HL-60/S4 (cell line): ENCODE data around the gene TRIM67.
"Not testable (repeated sequence)": the region's sequence is repeated elsewhere in the genome, so short reads cannot be mapped to it uniquely, and the experiment has no call there.

Source experiments
- in situ Hi-C: fragments of 300-500 bp; cut with MboI; formaldehyde crosslinking; loops from 2 replicates; pipeline ENCODE4 v1.14.3; 2022; ENCODE audit warnings: low sequenced_read_pairs

The TRIM67 gene

DNA sequence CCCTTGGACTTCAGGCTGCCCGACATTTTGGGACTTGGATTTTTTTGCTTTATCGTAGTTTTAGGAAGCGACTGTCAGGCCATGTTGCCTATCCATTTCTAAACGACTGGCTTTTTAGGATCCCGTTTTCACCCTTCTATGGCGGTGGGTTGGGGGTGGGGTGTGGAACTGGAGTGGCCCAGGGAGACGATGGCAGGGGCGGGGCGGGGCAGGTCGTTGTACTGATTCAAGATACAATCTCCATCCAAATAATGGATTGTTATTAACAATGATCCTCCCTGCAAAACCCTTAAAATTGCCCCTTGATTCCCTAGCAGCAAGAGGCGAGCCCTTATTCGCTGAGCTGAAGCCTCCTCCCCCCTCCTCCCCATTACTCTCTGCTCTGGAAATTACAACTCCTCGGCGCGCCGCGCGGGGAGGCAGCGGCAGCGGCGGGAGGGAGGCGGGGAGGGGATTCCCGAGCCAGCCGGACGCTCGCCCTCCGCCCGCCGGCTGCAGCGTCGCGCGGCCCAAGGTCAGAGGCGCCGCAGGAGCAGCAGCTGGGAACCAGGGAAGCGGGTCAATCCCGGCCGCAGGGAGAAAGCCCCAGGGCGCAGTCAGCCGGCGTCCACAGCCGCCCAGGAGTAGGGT lies at the start of gene TRIM67:
Gene TRIM67, plus strand, starts transcription at position 392 of the 630 bp plus-strand sequence. CDS start 912 bp downstream, outside the sequence.
- in situ Hi-C loops: no loop called here

DNA sequence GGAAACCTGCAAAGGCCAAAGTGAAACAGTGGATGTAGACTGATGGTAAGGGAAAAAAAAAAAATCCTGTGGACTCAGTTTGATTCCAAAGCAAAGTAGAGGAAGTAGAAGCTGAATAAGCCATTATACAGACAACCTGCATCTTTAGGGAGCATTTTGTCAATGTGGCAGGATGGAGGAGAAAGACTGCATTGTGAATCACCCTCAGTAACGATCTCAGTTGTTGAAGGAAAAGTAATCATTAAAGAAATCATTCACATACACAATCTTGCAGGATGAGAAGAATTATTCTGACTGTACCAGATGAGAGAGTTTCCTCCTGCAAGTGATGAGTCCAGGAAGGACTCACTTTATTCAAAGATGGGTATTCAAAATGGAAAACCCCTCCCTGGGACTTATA lies 45.1 kb upstream of the TRIM67 start:
- in situ Hi-C loops: no loop called here

DNA sequence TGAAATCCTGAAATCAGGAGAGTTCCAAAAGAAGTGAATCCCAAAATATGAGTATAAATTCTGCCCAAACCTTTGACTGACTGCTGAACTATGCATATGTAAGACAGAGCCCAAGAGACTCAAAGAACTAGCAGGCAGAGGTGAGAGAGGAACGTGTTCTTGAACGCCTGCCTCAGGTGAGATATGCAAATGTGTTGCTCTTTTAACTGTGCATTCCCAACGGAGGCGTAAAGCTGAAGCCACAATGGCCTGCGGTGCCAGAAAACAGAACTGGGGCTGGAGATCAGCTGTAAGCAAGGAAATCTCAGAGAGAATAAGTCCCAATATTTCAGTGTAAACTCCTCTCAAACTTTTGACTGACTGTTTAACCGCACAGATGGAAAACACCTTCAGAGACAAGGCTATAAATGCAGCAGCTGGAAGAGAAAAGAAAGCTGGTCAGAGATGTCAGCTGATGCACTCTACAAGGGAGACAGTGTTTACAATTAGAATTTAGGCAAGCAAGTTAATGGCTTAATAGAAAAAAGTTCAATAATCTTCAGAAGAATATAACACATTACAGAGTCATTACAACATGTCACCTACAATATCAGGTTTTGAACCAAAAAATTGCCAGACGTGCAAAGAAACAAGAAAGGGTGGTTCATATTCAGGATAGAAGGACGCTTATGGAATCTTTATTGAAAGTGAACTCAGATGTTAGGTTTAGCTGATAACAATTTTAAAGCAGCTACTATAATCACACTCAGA lies 43.0 kb upstream of the TRIM67 start:
- in situ Hi-C loops: no loop called here

DNA sequence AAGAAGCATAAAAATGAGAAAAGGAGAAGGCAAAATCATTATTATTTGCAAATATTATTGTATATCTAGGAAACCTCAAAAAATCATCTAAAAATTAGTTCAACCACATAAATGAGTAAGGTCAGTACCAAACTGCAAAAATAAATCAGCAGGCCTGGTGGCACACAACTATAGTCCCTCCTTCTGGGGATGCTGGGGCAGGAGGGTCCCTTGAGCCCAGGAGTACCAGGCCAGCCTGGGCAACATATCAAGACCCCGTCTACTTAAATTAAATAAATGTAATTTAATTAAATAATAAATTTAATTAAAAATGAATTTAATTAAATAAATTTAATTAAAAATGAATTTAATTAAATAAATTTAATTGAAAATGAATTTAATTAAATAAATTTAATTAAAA lies 40.3 kb upstream of the TRIM67 start:
- in situ Hi-C loops: no loop called here

DNA sequence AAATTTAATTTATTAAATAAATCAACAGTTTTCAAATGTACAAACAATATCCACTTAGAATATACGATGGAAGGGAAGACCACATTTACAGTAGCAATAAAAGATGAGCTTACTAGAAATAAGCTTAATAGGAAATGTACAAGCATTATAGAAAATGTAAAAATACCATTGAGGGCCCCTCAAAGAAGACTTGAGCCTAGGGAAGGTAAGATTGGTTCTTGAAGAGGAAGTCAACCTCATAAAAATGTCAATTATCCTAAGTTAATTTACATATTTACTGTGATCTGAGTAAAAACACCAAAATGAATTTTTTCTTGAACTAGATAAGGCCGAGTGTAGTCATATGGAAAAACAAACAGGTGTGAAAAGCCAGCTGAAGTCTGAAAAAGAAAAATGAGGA lies 39.7 kb upstream of the TRIM67 start:
- in situ Hi-C loops: no loop called here

DNA sequence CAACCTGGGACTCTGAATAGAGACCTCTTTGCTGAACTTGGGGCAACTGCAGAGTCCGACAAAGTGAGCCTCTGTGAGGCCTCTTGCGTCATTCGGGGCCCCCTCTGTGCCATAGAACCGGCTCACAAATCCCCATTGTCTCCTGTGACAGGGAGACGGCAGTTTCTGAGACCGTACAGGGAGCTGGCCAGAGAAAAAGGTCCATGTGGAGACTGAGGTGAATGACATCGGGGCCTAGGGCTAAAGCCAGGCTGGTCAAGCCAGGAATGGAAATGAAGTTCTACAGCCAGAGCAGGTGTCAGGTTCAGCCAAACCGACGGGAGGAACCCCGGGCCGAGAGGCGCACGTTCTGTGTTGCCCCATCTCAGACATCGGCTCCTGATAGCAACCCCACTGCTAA lies 37.1 kb upstream of the TRIM67 start:
- in situ Hi-C loops: no loop called here

DNA sequence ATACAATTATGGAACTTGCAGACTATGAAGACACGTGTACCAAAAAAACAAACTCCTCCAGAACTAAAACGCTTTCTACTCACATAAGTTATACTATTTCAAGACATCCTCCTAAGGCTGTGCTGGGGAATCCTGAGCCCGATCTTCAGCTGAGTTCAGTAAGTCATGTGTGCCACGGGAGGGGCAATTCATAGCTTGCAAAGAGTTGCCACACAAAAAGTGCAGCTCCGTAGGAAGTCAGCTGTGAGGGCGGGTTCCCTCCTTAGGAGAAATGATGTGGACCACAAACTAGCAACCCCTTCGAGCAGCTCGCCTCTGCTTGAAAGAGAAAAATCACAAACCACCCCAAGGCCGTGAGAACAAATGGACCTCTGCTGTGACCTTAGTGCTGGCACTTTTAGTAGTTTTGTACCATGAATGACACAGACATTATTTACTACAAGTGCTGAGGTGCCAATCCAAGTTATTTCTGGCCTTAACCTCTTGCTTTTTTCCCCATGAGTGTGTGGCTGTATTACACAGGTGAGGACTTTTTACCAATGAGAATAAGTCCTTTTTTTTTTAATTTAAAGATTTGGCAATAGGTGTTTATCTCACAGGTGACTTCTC lies 35.8 kb upstream of the TRIM67 start:
- in situ Hi-C loops: no loop called here

DNA sequence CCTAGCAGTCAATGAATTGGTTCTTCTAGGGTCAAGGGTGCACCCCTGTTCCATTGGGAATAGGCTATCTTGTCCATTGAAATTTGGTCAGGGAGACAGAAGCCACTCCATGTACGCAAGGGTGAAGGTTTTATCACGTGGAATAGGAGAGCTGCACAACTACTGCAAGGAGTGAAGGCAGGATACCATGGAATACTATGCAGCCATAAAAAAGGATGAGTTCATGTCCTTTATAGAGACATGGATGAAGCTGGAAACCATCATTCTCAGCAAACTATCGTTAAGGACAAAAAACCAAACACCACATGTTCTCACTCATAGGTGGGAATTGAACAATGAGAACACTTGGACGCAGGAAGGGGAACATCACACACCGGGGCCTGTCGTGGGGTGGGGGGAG lies 34.8 kb upstream of the TRIM67 start:
- in situ Hi-C loops: not testable (repeated sequence)

DNA sequence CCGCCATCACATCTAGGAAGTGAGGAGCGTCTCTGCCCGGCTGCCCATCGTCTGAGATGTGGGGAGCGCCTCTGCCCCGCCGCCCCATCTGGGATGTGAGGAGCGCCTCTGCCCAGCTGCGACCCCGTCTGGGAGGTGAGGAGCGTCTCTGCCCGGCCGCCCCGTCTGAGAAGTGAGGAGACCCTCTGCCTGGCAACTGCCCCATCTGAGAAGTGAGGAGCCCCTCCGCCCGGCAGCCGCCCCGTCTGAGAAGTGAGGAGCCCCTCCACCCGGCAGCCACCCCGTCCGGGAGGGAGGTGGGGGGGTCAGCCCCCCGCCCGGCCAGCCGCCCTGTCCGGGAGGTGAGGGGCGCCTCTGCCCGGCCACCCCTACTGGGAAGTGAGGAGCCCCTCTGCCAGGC lies 33.4 kb upstream of the TRIM67 start:
- in situ Hi-C loops: not testable (repeated sequence)

DNA sequence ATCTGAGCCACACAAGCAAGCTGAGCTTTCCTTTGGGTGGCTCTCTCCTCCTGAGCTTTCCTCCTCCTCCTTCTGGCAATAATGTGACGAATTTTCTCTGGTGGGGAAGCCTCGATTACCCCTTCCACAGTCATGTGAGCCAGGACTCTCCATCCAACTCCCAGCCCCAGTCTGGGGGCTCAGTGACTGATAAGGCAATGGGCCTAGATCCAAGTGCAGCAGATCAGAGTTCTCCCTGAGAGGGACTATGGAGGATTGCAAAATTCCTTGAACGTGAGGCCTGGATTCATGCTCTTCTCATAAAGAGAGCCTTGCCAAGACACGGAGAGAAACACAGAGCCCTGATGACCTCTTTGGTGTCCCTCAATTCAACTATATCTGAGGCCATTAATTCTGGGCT lies 31.3 kb upstream of the TRIM67 start:
- in situ Hi-C loops: no loop called here

DNA sequence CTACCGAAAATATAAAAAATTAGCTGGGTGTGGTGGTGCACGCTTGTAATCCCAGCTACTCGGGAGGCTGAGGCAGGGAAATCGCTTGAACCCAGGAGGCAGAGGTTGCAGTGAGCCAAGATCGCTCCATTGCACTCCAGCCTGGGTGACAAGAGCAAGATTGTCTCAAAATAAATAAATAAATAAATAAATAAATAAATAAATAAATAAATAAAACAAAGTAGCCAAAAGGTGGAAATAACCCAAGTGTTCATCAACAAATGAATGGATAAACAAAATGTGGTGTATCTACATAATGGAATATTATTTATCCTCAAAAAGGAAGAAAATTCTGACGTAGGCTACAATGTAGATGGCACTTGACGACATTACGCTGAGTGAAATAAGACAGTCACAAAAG lies 29.3 kb upstream of the TRIM67 start:
- in situ Hi-C loops: not testable (repeated sequence)

DNA sequence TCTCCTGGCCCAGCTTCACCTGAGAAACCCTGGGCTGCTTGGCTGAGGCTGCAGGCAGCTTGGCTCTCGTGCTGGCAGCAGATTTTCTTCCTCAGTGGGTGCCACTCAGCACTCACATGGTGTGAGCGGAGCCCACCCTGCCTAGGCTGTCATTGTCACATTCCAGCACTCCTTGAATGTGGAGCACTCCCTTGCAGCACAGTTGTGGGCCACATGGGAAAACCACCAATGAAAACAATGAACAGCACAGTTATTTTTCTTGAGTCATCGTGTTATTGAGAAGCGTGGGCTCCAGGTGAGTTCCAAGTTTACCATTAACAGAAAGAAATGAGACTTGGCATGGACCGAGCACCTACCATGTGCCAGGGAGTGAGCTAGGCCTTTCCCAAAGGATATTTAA lies 27.2 kb upstream of the TRIM67 start:
- in situ Hi-C loops: no loop called here

DNA sequence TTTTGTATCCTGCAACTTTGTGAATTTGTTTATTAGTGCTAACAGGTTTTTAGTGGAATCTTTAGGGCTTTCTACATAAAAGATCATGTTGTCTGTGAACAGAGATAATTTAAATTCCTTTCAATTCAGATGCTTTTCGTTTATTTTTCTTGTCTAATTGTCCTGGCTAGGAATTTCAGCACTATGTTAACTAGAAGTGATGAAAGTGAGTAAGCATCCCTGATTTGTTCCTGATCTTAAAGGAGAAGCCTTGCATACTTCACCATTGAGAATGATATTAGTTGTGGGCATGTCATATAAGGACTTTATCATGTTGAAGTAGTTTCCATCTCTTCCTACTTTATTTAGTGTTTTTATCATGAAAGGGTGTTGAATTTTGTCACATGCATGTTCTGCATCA lies 23.6 kb upstream of the TRIM67 start:
- in situ Hi-C loops: no loop called here

DNA sequence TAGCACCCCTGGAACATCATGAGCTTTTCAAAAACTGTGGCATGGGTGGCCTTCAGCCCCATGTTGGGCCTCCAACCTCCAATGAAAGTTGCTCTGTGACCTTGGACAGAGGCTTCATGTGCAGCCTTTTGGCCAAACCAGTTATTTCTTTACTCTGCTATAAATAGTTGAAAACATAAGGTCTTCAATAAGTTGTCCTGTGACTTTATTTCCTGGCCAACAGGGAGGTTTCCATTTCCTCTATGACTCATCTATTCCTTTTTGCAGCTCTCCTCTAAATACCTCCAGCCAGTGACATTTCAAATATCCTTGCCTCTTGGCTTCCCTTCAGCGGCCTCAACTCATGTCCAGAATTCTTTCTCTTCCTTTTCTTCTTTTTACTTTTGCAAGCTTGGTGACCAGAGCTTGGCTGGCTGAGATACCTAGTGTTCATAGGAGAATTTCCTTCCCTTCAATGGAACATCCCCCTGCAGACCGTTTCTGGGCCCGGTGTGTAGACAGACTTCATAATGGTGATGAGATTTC lies 22.7 kb upstream of the TRIM67 start:
- in situ Hi-C loops: no loop called here

DNA sequence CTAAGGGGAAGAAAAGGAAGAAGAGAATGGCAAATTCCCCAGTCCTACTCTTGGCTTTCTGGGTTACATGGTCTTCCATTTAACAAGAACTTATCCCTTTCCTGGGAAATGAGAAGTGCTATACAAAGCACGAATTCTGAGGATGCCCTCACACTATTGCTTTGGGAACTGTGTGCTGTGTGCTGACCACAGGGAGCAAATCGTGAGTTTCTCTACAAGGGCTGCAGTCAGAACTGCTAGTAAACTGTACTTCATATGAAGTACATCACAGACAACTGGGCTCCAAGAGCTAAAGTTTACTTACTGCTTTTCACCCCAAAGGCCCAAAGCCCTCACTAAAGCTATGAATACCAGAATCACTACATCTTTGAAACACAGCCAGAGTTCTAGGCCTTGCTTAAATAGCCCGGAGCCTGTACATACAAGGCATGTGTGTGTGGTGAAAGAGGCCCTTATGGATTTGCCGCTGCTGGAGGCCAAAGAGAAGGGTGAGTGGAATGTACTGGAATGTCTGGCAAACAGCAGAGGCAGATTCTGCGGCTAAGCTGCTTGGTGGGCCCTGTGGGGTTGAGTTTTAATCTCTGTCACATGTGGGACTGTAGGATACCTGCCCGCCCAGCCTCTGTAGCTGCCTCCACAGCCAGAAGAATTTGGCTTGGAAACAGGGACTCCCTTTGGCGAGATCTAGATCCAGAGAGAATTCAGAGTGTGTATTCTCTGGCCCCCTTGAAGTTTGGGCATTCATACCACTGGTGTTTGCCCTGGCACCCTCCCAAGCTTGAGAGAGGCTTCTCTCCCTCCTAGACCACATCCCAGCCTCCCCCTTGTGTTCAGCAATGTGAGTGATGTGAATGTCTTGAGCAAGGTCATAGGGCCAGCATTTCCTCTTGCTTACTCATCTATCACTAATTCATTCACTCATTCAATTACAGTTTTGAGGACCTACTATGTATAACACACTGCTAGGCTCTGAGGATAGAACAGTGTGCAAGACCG lies 21.9 kb upstream of the TRIM67 start:
- in situ Hi-C loops: no loop called here

DNA sequence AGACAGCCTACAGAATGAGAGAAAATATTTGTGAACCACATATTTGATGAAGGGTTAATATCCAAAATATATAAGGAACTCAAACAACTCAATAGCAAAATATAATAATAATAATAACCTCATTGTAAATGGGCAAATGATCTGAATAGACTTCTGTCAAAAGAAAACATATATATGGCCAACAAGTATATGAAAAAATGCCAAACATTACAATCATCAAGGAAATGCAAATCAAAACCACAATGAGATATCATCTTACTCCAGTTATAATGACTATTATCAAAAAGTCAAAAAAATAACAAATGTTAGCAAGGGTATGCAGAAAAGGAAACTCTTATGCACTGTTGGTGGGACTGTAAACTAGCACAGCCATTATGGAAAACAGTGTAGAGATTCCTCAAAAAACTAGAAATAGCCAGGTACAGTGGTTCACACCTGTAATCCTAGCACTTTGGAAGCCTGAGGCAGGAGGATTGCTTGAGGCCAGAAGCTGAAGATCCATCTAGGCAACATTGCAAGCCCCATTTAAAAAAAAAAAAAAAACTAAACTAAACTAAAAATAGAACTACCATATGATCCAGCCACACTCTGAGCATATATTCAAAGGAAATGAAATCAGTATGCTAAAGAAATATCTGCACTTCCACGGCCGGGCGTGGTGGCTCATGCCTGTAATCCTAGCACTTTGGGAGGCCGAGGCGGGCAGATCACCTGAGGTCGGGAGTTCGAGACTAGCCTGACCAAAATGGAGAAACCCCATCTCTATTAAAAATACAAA lies 17.3 kb upstream of the TRIM67 start:
- in situ Hi-C loops: no loop called here

DNA sequence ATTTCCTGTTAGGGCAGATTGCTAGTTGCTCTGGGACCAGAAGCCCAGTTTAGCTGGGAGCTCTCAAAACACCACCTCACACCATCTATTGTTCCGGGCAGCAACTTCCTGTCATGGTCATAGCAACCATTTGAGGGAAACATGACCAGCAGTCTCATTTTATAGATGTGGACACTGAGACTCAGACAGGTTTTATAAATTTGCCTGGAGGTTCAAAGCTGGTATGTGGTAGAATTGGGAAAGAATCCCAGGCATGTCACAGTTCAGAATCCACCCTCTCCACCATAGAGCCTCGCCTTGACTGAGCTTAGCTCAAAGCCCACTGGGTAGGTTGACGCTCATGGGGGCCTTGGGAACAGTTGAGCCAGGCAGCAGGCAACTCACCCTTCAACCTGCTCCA lies 14.0 kb upstream of the TRIM67 start:
- in situ Hi-C loops: no loop called here

DNA sequence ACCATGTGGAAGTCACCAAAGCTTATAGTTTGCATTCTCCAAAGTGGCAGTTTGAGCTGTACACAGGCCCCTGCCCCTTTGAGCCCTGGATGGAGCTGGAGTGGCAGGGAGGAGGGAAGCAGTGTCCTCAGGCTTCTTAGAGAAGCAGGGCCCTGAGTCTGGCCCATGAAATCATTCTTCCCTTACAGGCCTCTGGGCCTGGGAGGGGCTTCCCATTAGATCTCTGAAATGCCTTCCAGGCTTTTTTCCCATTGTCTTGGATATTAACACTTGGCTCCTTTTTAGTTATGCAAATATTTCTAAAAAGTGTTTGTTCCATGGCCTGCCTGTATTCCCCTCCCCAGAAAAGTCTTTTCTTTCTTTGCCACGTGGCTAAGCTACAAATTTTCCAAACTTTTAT lies 10.0 kb upstream of the TRIM67 start:
- in situ Hi-C loops: no loop called here

DNA sequence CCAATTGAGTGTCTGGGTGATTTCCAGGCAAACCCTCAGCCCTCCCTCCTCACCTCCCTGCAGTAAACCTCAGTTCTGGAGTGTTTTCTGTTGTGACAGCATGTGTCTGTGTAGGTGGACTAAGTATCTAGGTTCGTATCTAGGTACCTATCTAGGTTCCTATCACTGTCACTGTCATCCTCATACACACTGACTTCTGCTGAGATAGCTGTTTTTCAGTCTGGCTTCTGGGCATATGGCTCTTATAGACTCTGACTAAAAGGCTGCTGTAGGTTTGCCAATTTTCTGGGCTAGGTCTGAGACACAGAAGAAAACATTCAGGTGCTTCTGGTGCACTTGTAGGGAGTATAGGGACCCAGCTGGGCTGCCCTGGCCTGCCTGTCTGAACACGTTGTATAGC lies 8.1 kb upstream of the TRIM67 start:
- in situ Hi-C loops: no loop called here

DNA sequence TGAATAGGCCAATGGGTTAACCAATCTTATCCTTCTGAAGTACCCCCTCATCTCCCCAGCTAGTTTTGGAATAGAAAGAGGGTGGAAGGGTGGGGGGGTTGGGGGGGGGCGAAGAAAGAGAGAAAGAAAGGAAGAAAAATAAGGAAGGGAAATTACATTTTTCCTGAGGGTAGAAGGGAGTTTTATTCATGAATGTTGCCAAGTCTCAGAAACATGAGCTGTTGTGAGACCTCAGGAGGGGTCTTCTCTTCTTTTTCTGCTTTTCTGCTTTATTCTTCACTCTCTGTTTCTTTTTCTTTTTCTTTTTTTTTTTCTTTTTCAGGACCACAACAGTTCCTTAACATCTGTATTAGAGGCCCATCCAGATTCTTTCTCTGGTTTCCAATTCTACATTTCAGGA lies 6.0 kb upstream of the TRIM67 start:
- in situ Hi-C loops: no loop called here
